Measurements from ENCODE around the gene DCHS1. TPM values are rescaled to one million over a fixed set of nuclear protein-coding genes. Genes with fewer than 3 reads are reported as not detected.
"Not testable (repeated sequence)": the region's sequence is repeated elsewhere in the genome, so short reads cannot be mapped to it uniquely, and the experiment has no call there.

DCHS1 gene
- total RNA-seq, 2 donors from 2014 or later: 11.2 to 17.4 TPM

DNA sequence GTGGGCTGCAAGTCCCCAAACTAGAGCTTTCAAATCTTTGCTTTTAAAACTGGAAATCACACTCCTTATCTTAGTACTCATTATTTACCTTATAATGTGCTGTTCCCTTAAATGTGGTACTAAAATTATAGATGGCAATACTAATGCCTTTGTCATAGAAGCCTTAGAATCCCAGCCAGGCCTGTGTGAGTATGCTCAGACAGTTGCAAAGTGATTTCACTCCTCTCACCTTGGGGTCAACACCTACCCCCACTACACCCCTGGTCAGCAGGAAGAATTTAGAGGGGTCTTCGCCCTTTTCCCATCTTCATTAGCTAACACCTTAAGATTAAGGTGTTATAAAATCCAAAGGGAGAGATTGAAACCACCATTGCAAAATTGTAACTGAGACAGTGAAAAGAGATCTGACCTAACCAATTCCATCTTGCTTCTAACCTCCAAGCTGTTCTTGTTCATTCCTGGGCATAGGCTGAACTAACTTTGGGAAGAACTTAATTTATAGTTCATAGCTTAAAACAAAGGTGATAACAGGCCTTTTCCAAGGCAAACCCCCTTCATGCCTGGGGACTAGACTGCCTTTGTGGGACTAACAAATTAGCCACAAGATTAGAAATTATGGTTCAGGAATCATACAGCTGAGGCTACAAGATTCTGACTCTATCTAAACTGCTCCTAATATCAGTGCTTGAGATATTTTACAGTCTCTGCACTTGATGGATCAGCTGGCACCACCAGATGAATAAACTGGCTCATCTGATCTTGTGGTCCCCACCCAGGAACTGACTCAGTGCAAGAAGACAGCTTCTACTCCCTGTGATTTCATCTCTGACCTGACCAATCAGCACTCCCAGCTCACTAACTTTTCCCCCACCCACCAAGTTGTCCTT lies 38.0 kb upstream of the DCHS1 start:
- no peaks in the 10 kb centered on the region for H3K4me1 ChIP-seq (replicated peaks)
- TF ChIP-seq CTCF (IDR thresholded peaks at IDR 0.05) (no peak), POLR2A (IDR thresholded peaks at IDR 0.05) (no peak), POLR2AphosphoS5 (IDR thresholded peaks at IDR 0.05) (no peak)
- WGBS: 93% methylated on average over 1 of the region's 1 CpG
- H3K9me3 ChIP-seq: no peaks in the 10 kb centered on the region
- no peak for DNase-seq (ENCODE audit: low spot score)
- H3K27me3 ChIP-seq (replicated peaks; ENCODE audit: insufficient read depth): no peaks in the 10 kb centered on the region
- no peak overlapping the region for H3K4me3 ChIP-seq
- H3K27ac ChIP-seq: no peak overlapping the region
- intact Hi-C loops (cut with DNase I): no loop called here
- no peaks in the 10 kb centered on the region for H3K36me3 ChIP-seq

- no peaks in the 10 kb centered on the region for H3K9me3 ChIP-seq
- no peak overlapping the region for H3K4me3 ChIP-seq
- no peaks in the 10 kb centered on the region for H3K4me1 ChIP-seq (replicated peaks)
- no peak for DNase-seq (ENCODE audit: low spot score)
- no peaks in the 10 kb centered on the region for H3K36me3 ChIP-seq
- no peak overlapping the region for H3K27ac ChIP-seq
- TF ChIP-seq POLR2AphosphoS5 (IDR thresholded peaks at IDR 0.05): no peak
- intact Hi-C loops (cut with DNase I): no loop called here
- H3K27me3 ChIP-seq (replicated peaks; ENCODE audit: insufficient read depth): no peaks in the 10 kb centered on the region
These were observed 36.5 kb upstream of the DCHS1 start for GRCh38 chr11:6692128-6692527.

DNA sequence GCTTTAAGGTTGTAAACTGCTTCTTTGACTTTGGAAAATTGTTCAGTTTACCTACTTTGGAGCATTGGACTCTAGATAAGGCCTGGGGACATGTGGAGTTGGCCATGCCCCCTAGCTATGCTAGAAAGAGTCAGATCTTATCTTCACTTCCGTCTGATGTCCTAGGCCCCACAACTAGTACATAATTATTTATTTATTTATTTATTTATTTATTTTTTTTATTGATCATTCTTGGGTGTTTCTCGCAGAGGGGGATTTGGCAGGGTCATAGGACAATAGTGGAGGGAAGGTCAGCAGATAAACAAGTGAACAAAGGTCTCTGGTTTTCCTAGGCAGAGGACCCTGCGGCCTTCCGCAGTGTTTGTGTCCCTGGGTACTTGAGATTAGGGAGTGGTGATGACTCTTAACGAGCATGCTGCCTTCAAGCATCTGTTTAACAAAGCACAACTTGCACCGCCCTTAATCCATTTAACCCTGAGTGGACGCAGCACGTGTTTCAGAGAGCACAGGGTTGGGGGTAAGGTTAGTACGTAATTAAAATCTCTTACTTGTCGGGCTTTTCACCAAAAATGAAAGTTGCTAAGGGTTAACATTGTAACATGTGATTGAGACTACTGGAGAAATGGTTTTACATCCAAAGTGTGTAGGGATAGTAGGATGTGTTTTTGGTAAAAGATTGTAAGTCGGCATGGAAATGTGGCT lies 35.0 kb upstream of the DCHS1 start:
- DNase-seq (ENCODE audit: low spot score); H3K27me3 ChIP-seq (replicated peaks; ENCODE audit: insufficient read depth); H3K4me1 ChIP-seq (replicated peaks); H3K36me3 ChIP-seq; intact Hi-C loops (cut with DNase I); H3K4me3 ChIP-seq; H3K27ac ChIP-seq; H3K9me3 ChIP-seq: not testable (repeated sequence)
- WGBS: 71% methylated on average over 9 of the region's 11 CpGs

- TF ChIP-seq CTCF (IDR thresholded peaks at IDR 0.05) (no peak), POLR2A (IDR thresholded peaks at IDR 0.05) (no peak), POLR2AphosphoS5 (IDR thresholded peaks at IDR 0.05) (no peak)
- Histone ChIP-seq H3K4me1 (replicated peaks) (no peaks in the 10 kb centered on the region), H3K36me3 (no peaks in the 10 kb centered on the region), H3K4me3 (no peak overlapping the region), H3K9me3 (no peaks in the 10 kb centered on the region), H3K27me3 (replicated peaks; ENCODE audit: insufficient read depth) (no peaks in the 10 kb centered on the region), H3K27ac (no peak overlapping the region)
- intact Hi-C loops (cut with DNase I): no loop called here
- 53% methylated on average over 4 of the region's 4 CpGs for WGBS
- no peak for DNase-seq (ENCODE audit: low spot score)
These were observed 32.3 kb upstream of the DCHS1 start for GRCh38 chr11:6687876-6688275.

- Histone ChIP-seq H3K36me3 (no peaks in the 10 kb centered on the region), H3K4me1 (replicated peaks) (peaks cover 6% of the 10 kb centered on the region), H3K4me3 (no peak overlapping the region), H3K9me3 (no peaks in the 10 kb centered on the region), H3K27ac (no peak overlapping the region), H3K27me3 (replicated peaks; ENCODE audit: insufficient read depth) (no peaks in the 10 kb centered on the region)
- intact Hi-C loops (cut with DNase I): no loop called here
- TF ChIP-seq CTCF (IDR thresholded peaks at IDR 0.05) (no peak), POLR2AphosphoS5 (IDR thresholded peaks at IDR 0.05) (no peak), POLR2A (IDR thresholded peaks at IDR 0.05) (no peak)
- DNase-seq (ENCODE audit: low spot score): no peak
These were observed 30.4 kb upstream of the DCHS1 start for GRCh38 chr11:6686006-6686405.

DNA sequence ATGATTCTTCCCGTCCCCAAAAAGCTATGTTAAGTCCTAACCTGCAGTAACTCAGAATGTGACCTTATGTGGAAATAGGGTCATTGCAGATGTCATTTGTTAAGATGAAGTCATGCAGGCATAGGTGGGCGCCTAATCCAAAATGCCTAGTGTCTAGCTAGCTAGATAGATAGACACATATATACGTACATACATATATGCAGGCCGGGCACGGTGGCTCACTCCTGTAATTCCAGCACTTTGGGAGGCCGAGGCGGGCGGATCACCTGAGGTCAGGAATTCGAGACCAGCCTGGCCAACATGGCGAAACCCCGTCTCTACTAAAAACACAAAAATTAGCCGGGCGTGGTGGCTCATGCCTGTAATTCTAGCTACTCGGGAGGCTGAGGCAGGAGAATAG lies 28.5 kb upstream of the DCHS1 start:
- 91% methylated on average over 14 of the region's 14 CpGs for WGBS
- not testable (repeated sequence) for DNase-seq (ENCODE audit: low spot score)

More for the DNA sequence above, 28.5 kb upstream of the DCHS1 start:
- H3K4me1 ChIP-seq (replicated peaks); H3K9me3 ChIP-seq; H3K36me3 ChIP-seq; H3K27me3 ChIP-seq (replicated peaks; ENCODE audit: insufficient read depth): not testable (repeated sequence)
- Histone ChIP-seq H3K4me3 (peak overlapping the region in 1 of 2 donors; percentile 85), H3K27ac (peak overlapping the region in 1 of 2 donors; percentile 90)
- intact Hi-C loops (cut with DNase I): loop anchor here (5.0 kb wide), 3 partner anchors 72 to 202 kb away; partner anchors contain the start of genes ARFIP2, TAF10 and TIMM10B
